ENCODE results near the gene ENOPH1. TPM values are rescaled to one million over a fixed set of nuclear protein-coding genes. Genes with fewer than 3 reads are reported as not detected.

ENOPH1 gene
- total and polyA plus RNA-seq, 2 of the 13 experiments (the other 11 are each of a cell fraction or from before 2014, with no cell fraction given), result 15.5 to 64.3 TPM

DNA sequence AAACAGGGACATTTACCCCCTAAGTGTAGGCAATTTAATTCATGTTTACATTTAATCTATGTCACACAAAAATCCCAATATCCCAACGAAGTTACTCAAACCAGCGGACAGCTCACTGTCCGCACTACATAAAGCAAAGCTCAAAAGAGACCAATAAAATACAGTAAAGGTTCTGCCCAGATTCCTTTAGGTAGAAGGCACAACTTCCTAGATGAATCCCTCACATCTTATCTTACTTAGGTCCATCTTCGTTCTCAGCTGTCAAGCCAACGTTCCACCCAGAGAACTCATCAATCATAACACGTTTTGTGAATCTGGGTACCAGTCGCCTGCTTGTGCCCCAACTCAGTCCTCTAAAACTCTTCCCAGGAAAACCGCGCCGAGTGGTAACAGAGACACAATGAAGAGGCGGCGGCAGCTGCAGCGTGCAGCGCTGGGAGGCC lies 1.8 kb upstream of the ENOPH1 start (continued):
- TF ChIP-seq, protein P1, sequence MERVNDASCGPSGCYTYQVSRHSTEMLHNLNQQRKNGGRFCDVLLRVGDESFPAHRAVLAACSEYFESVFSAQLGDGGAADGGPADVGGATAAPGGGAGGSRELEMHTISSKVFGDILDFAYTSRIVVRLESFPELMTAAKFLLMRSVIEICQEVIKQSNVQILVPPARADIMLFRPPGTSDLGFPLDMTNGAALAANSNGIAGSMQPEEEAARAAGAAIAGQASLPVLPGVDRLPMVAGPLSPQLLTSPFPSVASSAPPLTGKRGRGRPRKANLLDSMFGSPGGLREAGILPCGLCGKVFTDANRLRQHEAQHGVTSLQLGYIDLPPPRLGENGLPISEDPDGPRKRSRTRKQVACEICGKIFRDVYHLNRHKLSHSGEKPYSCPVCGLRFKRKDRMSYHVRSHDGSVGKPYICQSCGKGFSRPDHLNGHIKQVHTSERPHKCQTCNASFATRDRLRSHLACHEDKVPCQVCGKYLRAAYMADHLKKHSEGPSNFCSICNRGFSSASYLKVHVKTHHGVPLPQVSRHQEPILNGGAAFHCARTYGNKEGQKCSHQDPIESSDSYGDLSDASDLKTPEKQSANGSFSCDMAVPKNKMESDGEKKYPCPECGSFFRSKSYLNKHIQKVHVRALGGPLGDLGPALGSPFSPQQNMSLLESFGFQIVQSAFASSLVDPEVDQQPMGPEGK (CRISPR knock-in tag; IDR thresholded peaks at IDR 0.05), result no peak
- TF ChIP-seq NONO (IDR thresholded peaks at IDR 0.05) (no peak), NONO (CRISPR knock-in tag; conservative IDR thresholded peaks at IDR 0.05) (no peak), KDM1A (CRISPR knock-in tag; IDR thresholded peaks at IDR 0.05) (no peak), PHF8 (CRISPR knock-in tag; IDR thresholded peaks at IDR 0.05) (no peak), ZNF773 (CRISPR knock-in tag; IDR thresholded peaks at IDR 0.05; ENCODE audit: borderline replicate concordance) (no peak), SMAD1 (CRISPR knock-in tag; IDR thresholded peaks at IDR 0.05; ENCODE audit: borderline replicate concordance, low read depth) (no peak), ZNF17 (CRISPR knock-in tag; IDR thresholded peaks at IDR 0.05) (no peak), ZFP37 (CRISPR knock-in tag; IDR thresholded peaks at IDR 0.05; ENCODE audit: borderline replicate concordance) (no peak), ZNF737 (CRISPR knock-in tag; IDR thresholded peaks at IDR 0.05; ENCODE audit: borderline replicate concordance) (no peak), CCDC6 (CRISPR knock-in tag; IDR thresholded peaks at IDR 0.05) (no peak), SMAD3 (CRISPR knock-in tag; IDR thresholded peaks at IDR 0.05) (no peak), SAP130 (CRISPR knock-in tag; IDR thresholded peaks at IDR 0.05; ENCODE audit: low read depth) (peak; percentile 58; the same call in 1 of the 2 replicates), ZNF724P (CRISPR knock-in tag; IDR thresholded peaks at IDR 0.05; ENCODE audit: borderline replicate concordance) (no peak), MED1 (CRISPR knock-in tag; IDR thresholded peaks at IDR 0.05) (no peak), MED8 (CRISPR knock-in tag; IDR thresholded peaks at IDR 0.05; ENCODE audit: insufficient replicate concordance) (no peak), ZNF556 (CRISPR knock-in tag; IDR thresholded peaks at IDR 0.05; ENCODE audit: borderline replicate concordance) (no peak), ZNF367 (CRISPR knock-in tag; IDR thresholded peaks at IDR 0.05; ENCODE audit: borderline replicate concordance) (no peak)
- TF ChIP-seq, protein P2, sequence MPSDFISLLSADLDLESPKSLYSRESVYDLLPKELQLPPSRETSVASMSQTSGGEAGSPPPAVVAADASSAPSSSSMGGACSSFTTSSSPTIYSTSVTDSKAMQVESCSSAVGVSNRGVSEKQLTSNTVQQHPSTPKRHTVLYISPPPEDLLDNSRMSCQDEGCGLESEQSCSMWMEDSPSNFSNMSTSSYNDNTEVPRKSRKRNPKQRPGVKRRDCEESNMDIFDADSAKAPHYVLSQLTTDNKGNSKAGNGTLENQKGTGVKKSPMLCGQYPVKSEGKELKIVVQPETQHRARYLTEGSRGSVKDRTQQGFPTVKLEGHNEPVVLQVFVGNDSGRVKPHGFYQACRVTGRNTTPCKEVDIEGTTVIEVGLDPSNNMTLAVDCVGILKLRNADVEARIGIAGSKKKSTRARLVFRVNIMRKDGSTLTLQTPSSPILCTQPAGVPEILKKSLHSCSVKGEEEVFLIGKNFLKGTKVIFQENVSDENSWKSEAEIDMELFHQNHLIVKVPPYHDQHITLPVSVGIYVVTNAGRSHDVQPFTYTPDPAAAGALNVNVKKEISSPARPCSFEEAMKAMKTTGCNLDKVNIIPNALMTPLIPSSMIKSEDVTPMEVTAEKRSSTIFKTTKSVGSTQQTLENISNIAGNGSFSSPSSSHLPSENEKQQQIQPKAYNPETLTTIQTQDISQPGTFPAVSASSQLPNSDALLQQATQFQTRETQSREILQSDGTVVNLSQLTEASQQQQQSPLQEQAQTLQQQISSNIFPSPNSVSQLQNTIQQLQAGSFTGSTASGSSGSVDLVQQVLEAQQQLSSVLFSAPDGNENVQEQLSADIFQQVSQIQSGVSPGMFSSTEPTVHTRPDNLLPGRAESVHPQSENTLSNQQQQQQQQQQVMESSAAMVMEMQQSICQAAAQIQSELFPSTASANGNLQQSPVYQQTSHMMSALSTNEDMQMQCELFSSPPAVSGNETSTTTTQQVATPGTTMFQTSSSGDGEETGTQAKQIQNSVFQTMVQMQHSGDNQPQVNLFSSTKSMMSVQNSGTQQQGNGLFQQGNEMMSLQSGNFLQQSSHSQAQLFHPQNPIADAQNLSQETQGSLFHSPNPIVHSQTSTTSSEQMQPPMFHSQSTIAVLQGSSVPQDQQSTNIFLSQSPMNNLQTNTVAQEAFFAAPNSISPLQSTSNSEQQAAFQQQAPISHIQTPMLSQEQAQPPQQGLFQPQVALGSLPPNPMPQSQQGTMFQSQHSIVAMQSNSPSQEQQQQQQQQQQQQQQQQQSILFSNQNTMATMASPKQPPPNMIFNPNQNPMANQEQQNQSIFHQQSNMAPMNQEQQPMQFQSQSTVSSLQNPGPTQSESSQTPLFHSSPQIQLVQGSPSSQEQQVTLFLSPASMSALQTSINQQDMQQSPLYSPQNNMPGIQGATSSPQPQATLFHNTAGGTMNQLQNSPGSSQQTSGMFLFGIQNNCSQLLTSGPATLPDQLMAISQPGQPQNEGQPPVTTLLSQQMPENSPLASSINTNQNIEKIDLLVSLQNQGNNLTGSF (CRISPR knock-in tag; IDR thresholded peaks at IDR 0.05), result no peak
- TF ChIP-seq, protein P3, sequence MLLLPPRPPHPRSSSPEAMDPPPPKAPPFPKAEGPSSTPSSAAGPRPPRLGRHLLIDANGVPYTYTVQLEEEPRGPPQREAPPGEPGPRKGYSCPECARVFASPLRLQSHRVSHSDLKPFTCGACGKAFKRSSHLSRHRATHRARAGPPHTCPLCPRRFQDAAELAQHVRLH (CRISPR knock-in tag; IDR thresholded peaks at IDR 0.05; ENCODE audit: borderline replicate concordance, low read depth), result no peak
- TF ChIP-seq, protein P4, sequence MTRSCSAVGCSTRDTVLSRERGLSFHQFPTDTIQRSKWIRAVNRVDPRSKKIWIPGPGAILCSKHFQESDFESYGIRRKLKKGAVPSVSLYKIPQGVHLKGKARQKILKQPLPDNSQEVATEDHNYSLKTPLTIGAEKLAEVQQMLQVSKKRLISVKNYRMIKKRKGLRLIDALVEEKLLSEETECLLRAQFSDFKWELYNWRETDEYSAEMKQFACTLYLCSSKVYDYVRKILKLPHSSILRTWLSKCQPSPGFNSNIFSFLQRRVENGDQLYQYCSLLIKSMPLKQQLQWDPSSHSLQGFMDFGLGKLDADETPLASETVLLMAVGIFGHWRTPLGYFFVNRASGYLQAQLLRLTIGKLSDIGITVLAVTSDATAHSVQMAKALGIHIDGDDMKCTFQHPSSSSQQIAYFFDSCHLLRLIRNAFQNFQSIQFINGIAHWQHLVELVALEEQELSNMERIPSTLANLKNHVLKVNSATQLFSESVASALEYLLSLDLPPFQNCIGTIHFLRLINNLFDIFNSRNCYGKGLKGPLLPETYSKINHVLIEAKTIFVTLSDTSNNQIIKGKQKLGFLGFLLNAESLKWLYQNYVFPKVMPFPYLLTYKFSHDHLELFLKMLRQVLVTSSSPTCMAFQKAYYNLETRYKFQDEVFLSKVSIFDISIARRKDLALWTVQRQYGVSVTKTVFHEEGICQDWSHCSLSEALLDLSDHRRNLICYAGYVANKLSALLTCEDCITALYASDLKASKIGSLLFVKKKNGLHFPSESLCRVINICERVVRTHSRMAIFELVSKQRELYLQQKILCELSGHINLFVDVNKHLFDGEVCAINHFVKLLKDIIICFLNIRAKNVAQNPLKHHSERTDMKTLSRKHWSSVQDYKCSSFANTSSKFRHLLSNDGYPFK (CRISPR knock-in tag; IDR thresholded peaks at IDR 0.05; ENCODE audit: borderline replicate concordance), result no peak
